HCT116 (cell line): ENCODE data around the gene USP24. TPM values are rescaled to one million over a fixed set of nuclear protein-coding genes. Genes with fewer than 3 reads are reported as not detected.

Experiments
- ATAC-seq: fragments of 200-7000 bp; cut with Tn5 transposase; 2 replicates; pipeline ENCODE4 v1.9.1; 2020; ENCODE audit warnings: mild to moderate bottlenecking, moderate library complexity
- BruUV-seq: library from RNA; stranded (reverse); fragments of 400-500 nt; replicated peaks from 2 replicates; lab custom pipeline; 2021; lab: Mats Ljungman, UMichigan
- CTCF ChIA-PET: fragments of 300-600 bp; sonication (Branson Sonifier 250); formaldehyde crosslinking; loops from one replicate; lab custom pipeline; 2021; ENCODE audit warnings: antibody characterized with exemption; lab: Charles Lee
- POLR2A ChIA-PET: fragments of 300-600, 350-600 bp; sonication (Branson Sonifier 250); formaldehyde crosslinking; loops from one replicate; lab custom pipeline; 2021; ENCODE audit warnings: antibody characterized with exemption; lab: Charles Lee
- RAD21 ChIA-PET, 2 experiments: fragments of 300-600 bp; sonication (Branson Sonifier 250); formaldehyde crosslinking; loops; one replicate each; lab custom pipeline; 2023; ENCODE audit warnings: low total read pairs in 2 of 2; ENCODE audit not compliant: uncharacterized antibody in 2 of 2, unreplicated experiment in 2 of 2, low non-redundant PET in 1 of 2; lab: Charles Lee
- DNase-seq: peaks from one replicate; pipeline ENCODE4 v3.0.0-alpha.2; 2010; ENCODE audit warnings: low read depth, low spot score
- H2AFZ ChIP-seq: fragments of 200-600 bp; shearing (Covaris generic), sonication (generic); 2 replicates; pipeline ENCODE4 v1.6.1; 2017; ENCODE audit warnings: low read depth, mixed run types, mixed read lengths, antibody characterized with exemption, low read length; ENCODE audit not compliant: poor library complexity, severe bottlenecking
- H3K27ac ChIP-seq: 2 replicates; pipeline ENCODE4 v1.5.1; 2012; ENCODE audit warnings: low read depth, low read length
- H3K27me3 ChIP-seq: fragments of 200-600 bp; sonication (generic); 2 replicates; pipeline ENCODE4 v1.6.1; 2016; ENCODE audit warnings: mixed run types, low read length, mixed read lengths; ENCODE audit not compliant: insufficient read depth
- H3K36me3 ChIP-seq, 2 experiments: fragments of 200-500 bp in 1 of 2; fragments of 200-600 bp in 1 of 2; sonication (Bioruptor generic) in 1 of 2; sonication (generic) in 1 of 2; 2 replicates each; pipeline versions ENCODE4 v1.5.1 to v1.6.1; 2014 to 2016; ENCODE audit warnings: low read length in 2 of 2, inconsistent platforms in 1 of 2, mixed read lengths in 1 of 2, mixed run types in 1 of 2; ENCODE audit not compliant: insufficient read depth in 2 of 2, control insufficient read depth in 1 of 2
- H3K4me1 ChIP-seq, 2 experiments: fragments of 200-600 bp in 1 of 2; sonication (generic) in 1 of 2; 2 replicates each; pipeline versions ENCODE4 v1.5.1 to v1.6.1; 2012 to 2017; ENCODE audit warnings: low read length in 2 of 2, inconsistent platforms in 1 of 2, mild to moderate bottlenecking in 1 of 2, mixed read lengths in 1 of 2, mixed run types in 1 of 2, moderate library complexity in 1 of 2; ENCODE audit not compliant: insufficient read depth in 2 of 2, control insufficient read depth in 1 of 2
- H3K4me2 ChIP-seq: fragments of 200-600 bp; sonication (generic); 2 replicates; pipeline ENCODE4 v1.6.1; 2017; ENCODE audit warnings: mixed run types, low read length, mixed read lengths
- H3K4me3 ChIP-seq, 2 experiments: fragments of 200-600 bp in 1 of 2; sonication (generic) in 1 of 2; replicated peaks in 1 of 2; 2 replicates each; pipeline ENCODE4 v1.5.1; 2011 to 2016; ENCODE audit warnings: low read length in 2 of 2, control low read depth in 1 of 2, low read depth in 1 of 2, mild to moderate bottlenecking in 1 of 2, mixed read lengths in 1 of 2, mixed run types in 1 of 2
- H3K79me2 ChIP-seq: fragments of 200-600 bp; sonication (generic); 2 replicates; pipeline ENCODE4 v1.6.1; 2017; ENCODE audit warnings: mild to moderate bottlenecking, mixed run types, low read length, moderate library complexity, mixed read lengths; ENCODE audit not compliant: insufficient read depth
- H3K9ac ChIP-seq: fragments of 200-600 bp; sonication (generic); 2 replicates; pipeline ENCODE4 v1.6.1; 2016; ENCODE audit warnings: low read length, mixed read lengths
- H3K9me2 ChIP-seq: fragments of 200-600 bp; sonication (generic), shearing (Covaris generic); 2 replicates; pipeline ENCODE4 v1.6.1; 2017; ENCODE audit warnings: mixed run types, mild to moderate bottlenecking, moderate library complexity; ENCODE audit not compliant: insufficient read depth
- H3K9me3 ChIP-seq, 2 experiments: fragments of 200-500 bp in 1 of 2; fragments of 200-600 bp in 1 of 2; sonication (Bioruptor generic) in 1 of 2; sonication (generic) in 1 of 2; 2 replicates each; pipeline ENCODE4 v1.6.1; 2014 to 2017; ENCODE audit warnings: low read length in 2 of 2, mixed read lengths in 2 of 2, inconsistent platforms in 1 of 2, low read depth in 1 of 2, mild to moderate bottlenecking in 1 of 2, mixed run types in 1 of 2, moderate library complexity in 1 of 2; ENCODE audit not compliant: control insufficient read depth in 1 of 2, insufficient read depth in 1 of 2
- H4K20me1 ChIP-seq: fragments of 200-600 bp; sonication (generic), shearing (Covaris generic); 2 replicates; pipeline ENCODE4 v1.6.1; 2017; ENCODE audit warnings: mixed run types, mild to moderate bottlenecking, moderate library complexity; ENCODE audit not compliant: insufficient read depth
- CEBPB ChIP-seq: IDR thresholded peaks from 2 replicates; pipeline ENCODE4 v1.6.1; 2012; ENCODE audit warnings: low read depth
- EGR1 ChIP-seq: IDR thresholded peaks from 2 replicates; pipeline ENCODE4 v1.6.1; 2012; ENCODE audit warnings: low read depth
- EZH2phosphoT487 ChIP-seq: fragments of 200-600 bp; IDR thresholded peaks from 2 replicates; pipeline ENCODE4 v1.6.1; 2018; ENCODE audit warnings: antibody characterized with exemption, borderline replicate concordance
- FOSL1 ChIP-seq: IDR thresholded peaks from 2 replicates; pipeline ENCODE4 v1.6.1; 2012; ENCODE audit warnings: low read depth
- JUND ChIP-seq: IDR thresholded peaks from 2 replicates; pipeline ENCODE4 v1.6.1; 2012
- POLR2A ChIP-seq: IDR thresholded peaks from 2 replicates; pipeline ENCODE4 v1.7.0; 2011; ENCODE audit warnings: borderline replicate concordance; ENCODE audit not compliant: insufficient read depth, insufficient read length; ENCODE audit errors: extremely low read depth
- SIN3A ChIP-seq: IDR thresholded peaks from 2 replicates; pipeline ENCODE4 v1.6.1; 2012; ENCODE audit warnings: low read depth
- SP1 ChIP-seq: IDR thresholded peaks from 2 replicates; pipeline ENCODE4 v1.6.1; 2012; ENCODE audit warnings: low read depth
- SRF ChIP-seq: IDR thresholded peaks from 2 replicates; pipeline ENCODE4 v1.6.1; 2012; ENCODE audit warnings: low read depth
- TCF7L2 ChIP-seq: IDR thresholded peaks from 2 replicates; pipeline ENCODE4 v1.7.0; 2011; ENCODE audit warnings: borderline replicate concordance, inconsistent platforms; ENCODE audit not compliant: insufficient read depth, insufficient read length; ENCODE audit errors: extremely low read depth
- YY1 ChIP-seq: IDR thresholded peaks from 2 replicates; pipeline ENCODE4 v1.6.1; 2011; ENCODE audit warnings: low read length, low read depth, moderate library complexity, mild to moderate bottlenecking; ENCODE audit not compliant: insufficient replicate concordance; ENCODE audit errors: extremely low read depth
- ZFX ChIP-seq: fragments of 450-650 bp; IDR thresholded peaks from 2 replicates; pipeline ENCODE4 v1.6.1; 2017
- ZNF274 ChIP-seq: fragments of 200-500 bp; sonication (Bioruptor generic); IDR thresholded peaks from 2 replicates; pipeline ENCODE4 v1.6.1; 2014; ENCODE audit warnings: mild to moderate bottlenecking, low read depth, low read length, inconsistent platforms
- intact Hi-C: fragments of 100-400 bp; cut with micrococcal nuclease; formaldehyde crosslinking; loops from 2 replicates; pipeline ENCODE4 v1.10.0; 2022
- total RNA-seq: library from RNA; stranded (reverse); gene quantifications from one replicate; pipeline ENCODE4 v1.2.1, GENCODE V29; 2021; ENCODE audit not compliant: unreplicated experiment
- TF ChIP-seq, protein P1 (sequence below): IDR thresholded peaks from 2 replicates; pipeline ENCODE4 v1.6.1; 2012
- TF ChIP-seq, protein P2 (sequence below): IDR thresholded peaks from 2 replicates; pipeline ENCODE4 v1.6.1; 2011; ENCODE audit warnings: mild to moderate bottlenecking, low read length, moderate library complexity; ENCODE audit not compliant: insufficient replicate concordance; ENCODE audit errors: extremely low read depth
- TF ChIP-seq, protein P3 (sequence below): IDR thresholded peaks from 2 replicates; pipeline ENCODE4 v1.6.1; 2012
- TF ChIP-seq, protein P4 (sequence below): IDR thresholded peaks from 2 replicates; pipeline ENCODE4 v1.6.1; 2012; ENCODE audit warnings: low read depth

Gene USP24
- total RNA-seq, 1 experiment from 2014 or later: 34.2 TPM

DNA sequence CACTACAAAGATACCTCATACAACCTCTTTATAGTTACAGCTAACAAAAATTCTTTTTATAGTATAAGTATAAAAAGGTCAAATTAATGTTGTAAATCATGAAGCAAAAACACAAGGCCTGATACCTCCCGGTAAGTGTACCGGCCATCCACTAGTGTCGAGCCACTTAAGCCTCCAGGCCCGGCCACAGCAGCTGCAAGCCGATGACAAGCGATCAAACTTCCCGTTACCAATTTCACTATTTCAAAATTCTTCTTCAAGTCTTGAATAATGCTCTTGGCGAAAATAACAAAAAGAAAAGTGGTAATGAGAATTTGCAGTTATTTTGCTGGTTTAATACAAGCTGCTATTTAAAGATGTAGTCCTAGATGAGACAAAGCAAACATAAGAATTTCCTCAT is 67.6 kb downstream of the USP24 start:
- peaks cover under 1 to 15% of the 10 kb centered on the region in 2 experiments; a peak in 2 of 4 replicates for H3K36me3 ChIP-seq
- TF ChIP-seq FOSL1: no peak
- TF ChIP-seq TCF7L2: no peak
- TF ChIP-seq JUND: no peak
- TF ChIP-seq, protein P1, sequence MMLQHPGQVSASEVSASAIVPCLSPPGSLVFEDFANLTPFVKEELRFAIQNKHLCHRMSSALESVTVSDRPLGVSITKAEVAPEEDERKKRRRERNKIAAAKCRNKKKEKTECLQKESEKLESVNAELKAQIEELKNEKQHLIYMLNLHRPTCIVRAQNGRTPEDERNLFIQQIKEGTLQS: no peak
- TF ChIP-seq, protein P2, sequence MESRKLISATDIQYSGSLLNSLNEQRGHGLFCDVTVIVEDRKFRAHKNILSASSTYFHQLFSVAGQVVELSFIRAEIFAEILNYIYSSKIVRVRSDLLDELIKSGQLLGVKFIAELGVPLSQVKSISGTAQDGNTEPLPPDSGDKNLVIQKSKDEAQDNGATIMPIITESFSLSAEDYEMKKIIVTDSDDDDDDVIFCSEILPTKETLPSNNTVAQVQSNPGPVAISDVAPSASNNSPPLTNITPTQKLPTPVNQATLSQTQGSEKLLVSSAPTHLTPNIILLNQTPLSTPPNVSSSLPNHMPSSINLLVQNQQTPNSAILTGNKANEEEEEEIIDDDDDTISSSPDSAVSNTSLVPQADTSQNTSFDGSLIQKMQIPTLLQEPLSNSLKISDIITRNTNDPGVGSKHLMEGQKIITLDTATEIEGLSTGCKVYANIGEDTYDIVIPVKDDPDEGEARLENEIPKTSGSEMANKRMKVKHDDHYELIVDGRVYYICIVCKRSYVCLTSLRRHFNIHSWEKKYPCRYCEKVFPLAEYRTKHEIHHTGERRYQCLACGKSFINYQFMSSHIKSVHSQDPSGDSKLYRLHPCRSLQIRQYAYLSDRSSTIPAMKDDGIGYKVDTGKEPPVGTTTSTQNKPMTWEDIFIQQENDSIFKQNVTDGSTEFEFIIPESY: no peak
- no peak for TF ChIP-seq CEBPB
- no peak for TF ChIP-seq ZNF274
- TF ChIP-seq EGR1: no peak
- TF ChIP-seq POLR2A: no peak
- no peak for TF ChIP-seq ZFX
- TF ChIP-seq SP1: no peak
- TF ChIP-seq EZH2phosphoT487: no peak
- TF ChIP-seq, protein P3, sequence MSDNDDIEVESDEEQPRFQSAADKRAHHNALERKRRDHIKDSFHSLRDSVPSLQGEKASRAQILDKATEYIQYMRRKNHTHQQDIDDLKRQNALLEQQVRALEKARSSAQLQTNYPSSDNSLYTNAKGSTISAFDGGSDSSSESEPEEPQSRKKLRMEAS: no peak
- TF ChIP-seq, protein P4, sequence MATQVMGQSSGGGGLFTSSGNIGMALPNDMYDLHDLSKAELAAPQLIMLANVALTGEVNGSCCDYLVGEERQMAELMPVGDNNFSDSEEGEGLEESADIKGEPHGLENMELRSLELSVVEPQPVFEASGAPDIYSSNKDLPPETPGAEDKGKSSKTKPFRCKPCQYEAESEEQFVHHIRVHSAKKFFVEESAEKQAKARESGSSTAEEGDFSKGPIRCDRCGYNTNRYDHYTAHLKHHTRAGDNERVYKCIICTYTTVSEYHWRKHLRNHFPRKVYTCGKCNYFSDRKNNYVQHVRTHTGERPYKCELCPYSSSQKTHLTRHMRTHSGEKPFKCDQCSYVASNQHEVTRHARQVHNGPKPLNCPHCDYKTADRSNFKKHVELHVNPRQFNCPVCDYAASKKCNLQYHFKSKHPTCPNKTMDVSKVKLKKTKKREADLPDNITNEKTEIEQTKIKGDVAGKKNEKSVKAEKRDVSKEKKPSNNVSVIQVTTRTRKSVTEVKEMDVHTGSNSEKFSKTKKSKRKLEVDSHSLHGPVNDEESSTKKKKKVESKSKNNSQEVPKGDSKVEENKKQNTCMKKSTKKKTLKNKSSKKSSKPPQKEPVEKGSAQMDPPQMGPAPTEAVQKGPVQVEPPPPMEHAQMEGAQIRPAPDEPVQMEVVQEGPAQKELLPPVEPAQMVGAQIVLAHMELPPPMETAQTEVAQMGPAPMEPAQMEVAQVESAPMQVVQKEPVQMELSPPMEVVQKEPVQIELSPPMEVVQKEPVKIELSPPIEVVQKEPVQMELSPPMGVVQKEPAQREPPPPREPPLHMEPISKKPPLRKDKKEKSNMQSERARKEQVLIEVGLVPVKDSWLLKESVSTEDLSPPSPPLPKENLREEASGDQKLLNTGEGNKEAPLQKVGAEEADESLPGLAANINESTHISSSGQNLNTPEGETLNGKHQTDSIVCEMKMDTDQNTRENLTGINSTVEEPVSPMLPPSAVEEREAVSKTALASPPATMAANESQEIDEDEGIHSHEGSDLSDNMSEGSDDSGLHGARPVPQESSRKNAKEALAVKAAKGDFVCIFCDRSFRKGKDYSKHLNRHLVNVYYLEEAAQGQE: no peak
- TF ChIP-seq SIN3A: no peak
- no peak for TF ChIP-seq YY1
- no peak for TF ChIP-seq SRF
- POLR2A ChIA-PET: no interaction called here

More for the DNA sequence above, 67.6 kb downstream of the USP24 start:
- no peaks in the 10 kb centered on the region for H3K27me3 ChIP-seq
- H3K9ac ChIP-seq: no peak overlapping the region
- H3K4me2 ChIP-seq: no peak overlapping the region
- H3K9me3 ChIP-seq: no peaks in the 10 kb centered on the region
- no peaks in the 10 kb centered on the region for H4K20me1 ChIP-seq
- intact Hi-C loops: loop anchor here (10.0 kb wide), 1 partner anchor 1567 kb away; no protein-coding TSS in a partner anchor
- no peak overlapping the region for H3K27ac ChIP-seq
- H3K79me2 ChIP-seq: no peaks in the 10 kb centered on the region
- H2AFZ ChIP-seq: no peak overlapping the region
- DNase-seq: no peak
- CTCF ChIA-PET: no interaction called here
- no TSS peak for BruUV-seq
- no peaks in the 10 kb centered on the region for H3K4me1 ChIP-seq
- H3K9me2 ChIP-seq: no peaks in the 10 kb centered on the region
- no peak for ATAC-seq
- no peak overlapping the region for H3K4me3 ChIP-seq
- RAD21 ChIA-PET: no interaction called here
